ENCODE results near the gene NRG2. TPM values are rescaled to one million over a fixed set of nuclear protein-coding genes. Genes with fewer than 3 reads are reported as not detected.

The NRG2 gene
- total and polyA plus RNA-seq, 2 experiments from 2014 or later = 0.05 TPM; not detected in 1

DNA sequence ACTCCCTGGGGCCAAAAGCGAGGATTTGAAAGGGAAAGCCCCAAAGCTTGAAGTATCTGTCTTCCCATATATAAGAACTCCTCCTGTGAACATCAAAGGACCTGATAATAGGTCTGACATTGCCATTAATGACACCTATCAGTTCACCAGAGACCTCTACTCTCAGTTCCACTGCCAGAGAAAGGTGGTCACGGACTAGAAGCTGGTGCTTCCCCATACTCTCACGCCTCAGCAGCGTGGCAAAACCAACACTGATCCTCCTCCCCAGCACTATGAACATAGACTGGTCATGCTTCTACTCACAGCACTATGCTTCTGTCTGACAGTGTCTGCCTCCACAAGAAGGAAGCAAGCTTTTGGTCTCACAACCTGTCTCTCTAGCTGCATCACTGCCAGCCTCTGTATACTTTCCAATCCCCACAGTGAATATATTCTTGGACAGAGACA lies 37.9 kb downstream of the NRG2 start:
- H2AFZ ChIP-seq = no peak overlapping the region
- WGBS, 2 experiments (ENCODE audit: low coverage in 1 of 2, low lambda C conversion rate in 2 of 2, missing lambda C conversion rate in 2 of 2) = 40 to 43% methylated on average over 4 of the region's 4 CpGs

GRCh38 chr5:140004174-140004573 lies 38.9 kb downstream of the NRG2 start:
- peaks cover 74% of the 10 kb centered on the region for H3K27me3 ChIP-seq (replicated peaks; ENCODE audit: insufficient read depth)

More for the DNA sequence above, 37.9 kb downstream of the NRG2 start:
- no peak overlapping the region for H3K4me2 ChIP-seq (ENCODE audit: unreplicated experiment)
- H3K27ac ChIP-seq = no peak overlapping the region
- DNase-seq = no peak
- no peaks in the 10 kb centered on the region for H3K4me1 ChIP-seq (ENCODE audit: insufficient read depth)
- no peaks in the 10 kb centered on the region for H3K36me3 ChIP-seq (ENCODE audit: low read depth)
- H3K27me3 ChIP-seq (replicated peaks; ENCODE audit: insufficient read depth) = peaks cover 77% of the 10 kb centered on the region
- no peaks in the 10 kb centered on the region for H3K9me2 ChIP-seq (ENCODE audit: insufficient read depth)
- no peak overlapping the region for H3K9ac ChIP-seq
- H3K4me3 ChIP-seq = no peak overlapping the region
- no peak for TF ChIP-seq EZH2phosphoT487 (IDR thresholded peaks at IDR 0.05; ENCODE audit: insufficient read depth, low read depth)
- no peak for TF ChIP-seq EZH2 (IDR thresholded peaks at IDR 0.05; ENCODE audit: insufficient read depth, poor library complexity, severe bottlenecking)
- no peaks in the 10 kb centered on the region for H3K79me2 ChIP-seq (ENCODE audit: insufficient read depth)
- H3K9me3 ChIP-seq (ENCODE audit: low read depth) = no peaks in the 10 kb centered on the region
- no peaks in the 10 kb centered on the region for H3F3A ChIP-seq (ENCODE audit: insufficient read depth)
- in situ Hi-C loops (cut with MboI) = no loop called here
- no peaks in the 10 kb centered on the region for H4K20me1 ChIP-seq (ENCODE audit: insufficient read depth)

GRCh38 chr5:140003519-140003918 lies 39.6 kb downstream of the NRG2 start:
- Histone ChIP-seq H3F3A (ENCODE audit: insufficient read depth) (no peaks in the 10 kb centered on the region), H4K20me1 (ENCODE audit: insufficient read depth) (no peaks in the 10 kb centered on the region), H3K27me3 (replicated peaks; ENCODE audit: insufficient read depth) (peaks cover 74% of the 10 kb centered on the region), H3K9me3 (ENCODE audit: low read depth) (no peaks in the 10 kb centered on the region), H3K4me3 (no peak overlapping the region), H3K27ac (no peak overlapping the region), H3K9ac (no peak overlapping the region), H3K79me2 (ENCODE audit: insufficient read depth) (no peaks in the 10 kb centered on the region), H2AFZ (no peak overlapping the region), H3K4me2 (ENCODE audit: unreplicated experiment) (no peak overlapping the region), H3K9me2 (ENCODE audit: insufficient read depth) (no peaks in the 10 kb centered on the region), H3K36me3 (ENCODE audit: low read depth) (no peaks in the 10 kb centered on the region), H3K4me1 (ENCODE audit: insufficient read depth) (no peaks in the 10 kb centered on the region)
- 26 to 43% methylated on average over 1 of the region's 1 CpG for WGBS, 2 experiments (ENCODE audit: low coverage in 1 of 2, low lambda C conversion rate in 2 of 2, missing lambda C conversion rate in 2 of 2)
- TF ChIP-seq EZH2phosphoT487 (IDR thresholded peaks at IDR 0.05; ENCODE audit: insufficient read depth, low read depth) (no peak), EZH2 (IDR thresholded peaks at IDR 0.05; ENCODE audit: insufficient read depth, poor library complexity, severe bottlenecking) (no peak)
- in situ Hi-C loops (cut with MboI) = no loop called here
- DNase-seq = no peak

More at GRCh38 chr5:140004174-140004573, 38.9 kb downstream of the NRG2 start:
- Histone ChIP-seq H3K36me3 (ENCODE audit: low read depth) (no peaks in the 10 kb centered on the region), H4K20me1 (ENCODE audit: insufficient read depth) (no peaks in the 10 kb centered on the region), H3K9me3 (ENCODE audit: low read depth) (no peaks in the 10 kb centered on the region), H3K4me3 (no peak overlapping the region), H3K4me1 (ENCODE audit: insufficient read depth) (no peaks in the 10 kb centered on the region), H3K9me2 (ENCODE audit: insufficient read depth) (no peaks in the 10 kb centered on the region), H3K9ac (no peak overlapping the region), H3K79me2 (ENCODE audit: insufficient read depth) (no peaks in the 10 kb centered on the region), H2AFZ (no peak overlapping the region), H3K27ac (no peak overlapping the region), H3F3A (ENCODE audit: insufficient read depth) (no peaks in the 10 kb centered on the region), H3K4me2 (ENCODE audit: unreplicated experiment) (no peak overlapping the region)
- TF ChIP-seq EZH2 (IDR thresholded peaks at IDR 0.05; ENCODE audit: insufficient read depth, poor library complexity, severe bottlenecking) (no peak), EZH2phosphoT487 (IDR thresholded peaks at IDR 0.05; ENCODE audit: insufficient read depth, low read depth) (no peak)
- no peak for DNase-seq
- in situ Hi-C loops (cut with MboI) = no loop called here
- 22 to 44% methylated on average over 2 of the region's 2 CpGs for WGBS, 2 experiments (ENCODE audit: low coverage in 1 of 2, low lambda C conversion rate in 2 of 2, missing lambda C conversion rate in 2 of 2)

- Histone ChIP-seq H3K4me1 (ENCODE audit: insufficient read depth) (no peaks in the 10 kb centered on the region), H3K9ac (no peak overlapping the region), H3K9me2 (ENCODE audit: insufficient read depth) (no peaks in the 10 kb centered on the region), H3K9me3 (ENCODE audit: low read depth) (no peaks in the 10 kb centered on the region), H3K36me3 (ENCODE audit: low read depth) (no peaks in the 10 kb centered on the region), H2AFZ (no peak overlapping the region), H3F3A (ENCODE audit: insufficient read depth) (no peaks in the 10 kb centered on the region), H3K79me2 (ENCODE audit: insufficient read depth) (no peaks in the 10 kb centered on the region), H3K4me2 (ENCODE audit: unreplicated experiment) (no peak overlapping the region), H3K27ac (no peak overlapping the region), H3K4me3 (no peak overlapping the region), H3K27me3 (replicated peaks; ENCODE audit: insufficient read depth) (peaks cover 72% of the 10 kb centered on the region), H4K20me1 (ENCODE audit: insufficient read depth) (no peaks in the 10 kb centered on the region)
- 73 to 77% methylated on average over 10 of the region's 10 CpGs for WGBS, 2 experiments (ENCODE audit: low coverage in 1 of 2, low lambda C conversion rate in 2 of 2, missing lambda C conversion rate in 2 of 2)
- in situ Hi-C loops (cut with MboI) = no loop called here
- TF ChIP-seq EZH2 (IDR thresholded peaks at IDR 0.05; ENCODE audit: insufficient read depth, poor library complexity, severe bottlenecking) = no peak
- TF ChIP-seq EZH2phosphoT487 (IDR thresholded peaks at IDR 0.05; ENCODE audit: insufficient read depth, low read depth) = no peak
- DNase-seq = no peak
These were observed 42.8 kb downstream of the NRG2 start for GRCh38 chr5:140000332-140000731.

- H3K27ac ChIP-seq = no peak overlapping the region
- no peaks in the 10 kb centered on the region for H3K9me3 ChIP-seq (ENCODE audit: low read depth)
- H3F3A ChIP-seq (ENCODE audit: insufficient read depth) = no peaks in the 10 kb centered on the region
- no peak overlapping the region for H2AFZ ChIP-seq
- in situ Hi-C loops (cut with MboI) = no loop called here
- no peak overlapping the region for H3K4me2 ChIP-seq (ENCODE audit: unreplicated experiment)
- no peak overlapping the region for H3K9ac ChIP-seq
- no peaks in the 10 kb centered on the region for H3K79me2 ChIP-seq (ENCODE audit: insufficient read depth)
- no peaks in the 10 kb centered on the region for H3K4me1 ChIP-seq (ENCODE audit: insufficient read depth)
- no peaks in the 10 kb centered on the region for H3K9me2 ChIP-seq (ENCODE audit: insufficient read depth)
- no peak for DNase-seq
- H3K4me3 ChIP-seq = no peak overlapping the region
- 48 to 55% methylated on average over 3 of the region's 3 CpGs for WGBS, 2 experiments (ENCODE audit: low coverage in 1 of 2, low lambda C conversion rate in 2 of 2, missing lambda C conversion rate in 2 of 2)
- no peaks in the 10 kb centered on the region for H3K36me3 ChIP-seq (ENCODE audit: low read depth)
- TF ChIP-seq EZH2phosphoT487 (IDR thresholded peaks at IDR 0.05; ENCODE audit: insufficient read depth, low read depth) = no peak
- TF ChIP-seq EZH2 (IDR thresholded peaks at IDR 0.05; ENCODE audit: insufficient read depth, poor library complexity, severe bottlenecking) = no peak
- H4K20me1 ChIP-seq (ENCODE audit: insufficient read depth) = no peaks in the 10 kb centered on the region
- H3K27me3 ChIP-seq (replicated peaks; ENCODE audit: insufficient read depth) = peaks cover 71% of the 10 kb centered on the region
These were observed 44.3 kb downstream of the NRG2 start for GRCh38 chr5:139998837-139999236.
